SK-N-SH treated with all-trans-retinoic acid at 6 μM for 48 hours (cell line): ENCODE results near the gene LRCH1.

Experiments used
- ATAC-seq: fragments of 200-7000 bp; cut with Tn5 transposase; 3 replicates; pipeline ENCODE4 v1.9.1; 2020; ENCODE audit warnings: mild to moderate bottlenecking, moderate library complexity
- ARNTL ChIP-seq: fragments of 450-650 bp; formaldehyde crosslinking; IDR thresholded peaks from 2 replicates; pipeline ENCODE4 v1.5.0; 2020; ENCODE audit warnings: low read depth, mild to moderate bottlenecking, moderate library complexity, borderline replicate concordance
- BACH2 ChIP-seq: fragments of 250-450 bp; sonication (Bioruptor Pico); IDR thresholded peaks from 2 replicates; pipeline ENCODE4 v1.9.0; 2021; ENCODE audit warnings: mild to moderate bottlenecking, borderline replicate concordance
- CSDC2 ChIP-seq: fragments of 250-450 bp; sonication (Bioruptor Pico); IDR thresholded peaks from 2 replicates; pipeline ENCODE4 v1.5.0; 2020; ENCODE audit warnings: mild to moderate bottlenecking, moderate library complexity
- ESRRG ChIP-seq: fragments of 250-450 bp; sonication (Bioruptor Pico); IDR thresholded peaks from 2 replicates; pipeline ENCODE4 v1.6.1; 2021; ENCODE audit warnings: mild to moderate bottlenecking
- ISL1 ChIP-seq: fragments of 250-450 bp; sonication (Bioruptor Pico); IDR thresholded peaks from 2 replicates; pipeline ENCODE4 v2.1.2; 2022; ENCODE audit warnings: mild to moderate bottlenecking, moderate library complexity
- OSR1 ChIP-seq: fragments of 250-450 bp; sonication (Bioruptor Pico); IDR thresholded peaks from 2 replicates; pipeline ENCODE4 v1.8.0; 2022; ENCODE audit warnings: moderate library complexity, mild to moderate bottlenecking, inconsistent platforms
- PPARA ChIP-seq: fragments of 250-450 bp; sonication (Bioruptor Pico); IDR thresholded peaks from 2 replicates; pipeline ENCODE4 v1.5.0; 2020; ENCODE audit warnings: mild to moderate bottlenecking, borderline replicate concordance
- RARB ChIP-seq: fragments of 250-450 bp; sonication (Bioruptor Pico); IDR thresholded peaks from 2 replicates; pipeline ENCODE4 v1.8.0; 2021; ENCODE audit warnings: mild to moderate bottlenecking, moderate library complexity
- SNAI2 ChIP-seq: fragments of 250-450 bp; sonication (Bioruptor Pico); IDR thresholded peaks from 2 replicates; pipeline ENCODE4 v1.5.0; 2020; ENCODE audit warnings: mild to moderate bottlenecking, moderate library complexity
- TCF4 ChIP-seq: fragments of 250-450 bp; sonication (Bioruptor Pico); IDR thresholded peaks from 2 replicates; pipeline ENCODE4 v1.8.0; 2021; ENCODE audit warnings: mild to moderate bottlenecking, moderate library complexity, borderline replicate concordance
- TOX ChIP-seq: fragments of 250-450 bp; sonication (Bioruptor Pico); IDR thresholded peaks from 2 replicates; pipeline ENCODE4 v1.8.0; 2021; ENCODE audit warnings: mild to moderate bottlenecking, moderate library complexity, borderline replicate concordance
- ZC3H10 ChIP-seq: fragments of 250-450 bp; sonication (Bioruptor Pico); IDR thresholded peaks from 2 replicates; pipeline ENCODE4 v1.5.1; 2021; ENCODE audit warnings: mild to moderate bottlenecking, moderate library complexity
- ZFP3 ChIP-seq: fragments of 250-450 bp; sonication (Bioruptor Pico); IDR thresholded peaks from 2 replicates; pipeline ENCODE4 v1.5.0; 2020; ENCODE audit warnings: mild to moderate bottlenecking, moderate library complexity
- ZFP30 ChIP-seq: fragments of 450-650 bp; formaldehyde crosslinking; IDR thresholded peaks from 2 replicates; pipeline ENCODE4 v1.5.0; 2022; ENCODE audit warnings: mild to moderate bottlenecking, moderate library complexity
- ZNF565 ChIP-seq: fragments of 450-650 bp; formaldehyde crosslinking; conservative IDR thresholded peaks from 2 replicates; pipeline ENCODE4 v1.5.0; 2020; ENCODE audit warnings: low read depth, mild to moderate bottlenecking, moderate library complexity
- ZNF8 ChIP-seq: fragments of 450-650 bp; formaldehyde crosslinking; IDR thresholded peaks from 2 replicates; pipeline ENCODE4 v1.5.0; 2020; ENCODE audit warnings: mild to moderate bottlenecking, moderate library complexity
- TF ChIP-seq, protein P1 (sequence below): fragments of 250-450 bp; sonication (Bioruptor Pico); IDR thresholded peaks from 2 replicates; pipeline ENCODE4 v1.8.0; 2020; ENCODE audit warnings: mild to moderate bottlenecking, moderate library complexity, borderline replicate concordance
- TF ChIP-seq, protein P2 (sequence below): fragments of 250-450 bp; sonication (Bioruptor Pico); IDR thresholded peaks from 2 replicates; pipeline ENCODE4 v1.5.1; 2021; ENCODE audit warnings: mild to moderate bottlenecking, moderate library complexity
- TF ChIP-seq, protein P3 (sequence below): fragments of 250-450 bp; sonication (Bioruptor Pico); IDR thresholded peaks from 2 replicates; pipeline ENCODE4 v1.8.0; 2021; ENCODE audit warnings: low read depth, mild to moderate bottlenecking, moderate library complexity, borderline replicate concordance
- TF ChIP-seq, protein P4 (sequence below): fragments of 250-450 bp; sonication (Bioruptor Pico); IDR thresholded peaks from 2 replicates; pipeline ENCODE4 v1.5.0; 2020; ENCODE audit warnings: mild to moderate bottlenecking, moderate library complexity
- TF ChIP-seq, protein P5 (sequence below): fragments of 250-450 bp; sonication (Bioruptor Pico); IDR thresholded peaks from 2 replicates; pipeline ENCODE4 v1.5.1; 2020; ENCODE audit warnings: low read depth, mild to moderate bottlenecking, moderate library complexity

The LRCH1 gene

DNA sequence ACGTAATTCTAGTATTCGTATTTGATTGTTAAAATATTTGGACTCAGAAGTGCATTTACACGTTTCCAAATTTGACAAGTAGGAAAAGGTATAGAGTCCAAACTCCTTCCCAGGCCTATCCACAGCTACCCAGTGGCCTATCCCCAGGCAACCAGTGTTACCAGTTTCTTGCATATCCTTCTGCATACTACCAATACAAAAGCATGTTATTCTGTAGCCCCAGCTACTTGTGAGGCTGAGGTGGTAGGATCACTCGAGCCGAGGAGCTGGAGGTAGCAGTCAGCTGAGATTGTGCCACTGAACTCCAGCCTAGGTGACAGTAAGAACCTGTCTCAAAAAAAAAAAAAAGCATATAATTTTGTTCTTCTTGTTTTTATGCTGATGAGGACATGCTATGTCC, 67.1 kb downstream of the LRCH1 start:
- TF ChIP-seq ZFP30 (CRISPR knock-in tag) (no peak), TOX (no peak), ZC3H10 (no peak), BACH2 (CRISPR knock-in tag) (no peak), ZNF565 (no peak), TCF4 (no peak)
- TF ChIP-seq, protein P1, sequence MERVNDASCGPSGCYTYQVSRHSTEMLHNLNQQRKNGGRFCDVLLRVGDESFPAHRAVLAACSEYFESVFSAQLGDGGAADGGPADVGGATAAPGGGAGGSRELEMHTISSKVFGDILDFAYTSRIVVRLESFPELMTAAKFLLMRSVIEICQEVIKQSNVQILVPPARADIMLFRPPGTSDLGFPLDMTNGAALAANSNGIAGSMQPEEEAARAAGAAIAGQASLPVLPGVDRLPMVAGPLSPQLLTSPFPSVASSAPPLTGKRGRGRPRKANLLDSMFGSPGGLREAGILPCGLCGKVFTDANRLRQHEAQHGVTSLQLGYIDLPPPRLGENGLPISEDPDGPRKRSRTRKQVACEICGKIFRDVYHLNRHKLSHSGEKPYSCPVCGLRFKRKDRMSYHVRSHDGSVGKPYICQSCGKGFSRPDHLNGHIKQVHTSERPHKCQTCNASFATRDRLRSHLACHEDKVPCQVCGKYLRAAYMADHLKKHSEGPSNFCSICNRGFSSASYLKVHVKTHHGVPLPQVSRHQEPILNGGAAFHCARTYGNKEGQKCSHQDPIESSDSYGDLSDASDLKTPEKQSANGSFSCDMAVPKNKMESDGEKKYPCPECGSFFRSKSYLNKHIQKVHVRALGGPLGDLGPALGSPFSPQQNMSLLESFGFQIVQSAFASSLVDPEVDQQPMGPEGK (CRISPR knock-in tag) = no peak
- TF ChIP-seq, all 23 proteins: peak for 0
- ATAC-seq = no peak

DNA sequence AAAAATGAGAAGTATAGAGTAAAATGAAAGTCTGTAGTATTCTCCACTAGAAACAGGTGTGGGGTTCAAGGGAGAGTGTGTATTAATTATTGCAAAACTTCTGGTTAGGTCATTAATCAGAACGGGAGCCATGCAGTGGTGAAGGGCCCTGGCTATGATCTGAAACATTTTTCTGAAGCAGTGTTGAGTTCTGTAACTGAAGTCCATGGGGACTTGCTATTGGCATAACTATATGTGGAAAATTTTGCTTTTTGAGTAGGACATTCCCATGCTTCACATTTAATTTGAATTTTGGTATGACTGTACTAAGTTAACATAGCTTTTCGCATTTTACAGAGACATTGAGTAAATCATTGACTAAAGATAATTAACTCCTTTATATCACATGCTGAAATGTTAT, 67.5 kb downstream of the LRCH1 start:
- ATAC-seq = no peak
- no peak for TF ChIP-seq TOX
- TF ChIP-seq BACH2 (CRISPR knock-in tag) = no peak
- TF ChIP-seq ISL1 (CRISPR knock-in tag) = no peak
- TF ChIP-seq ZC3H10 = no peak
- TF ChIP-seq, protein P2, sequence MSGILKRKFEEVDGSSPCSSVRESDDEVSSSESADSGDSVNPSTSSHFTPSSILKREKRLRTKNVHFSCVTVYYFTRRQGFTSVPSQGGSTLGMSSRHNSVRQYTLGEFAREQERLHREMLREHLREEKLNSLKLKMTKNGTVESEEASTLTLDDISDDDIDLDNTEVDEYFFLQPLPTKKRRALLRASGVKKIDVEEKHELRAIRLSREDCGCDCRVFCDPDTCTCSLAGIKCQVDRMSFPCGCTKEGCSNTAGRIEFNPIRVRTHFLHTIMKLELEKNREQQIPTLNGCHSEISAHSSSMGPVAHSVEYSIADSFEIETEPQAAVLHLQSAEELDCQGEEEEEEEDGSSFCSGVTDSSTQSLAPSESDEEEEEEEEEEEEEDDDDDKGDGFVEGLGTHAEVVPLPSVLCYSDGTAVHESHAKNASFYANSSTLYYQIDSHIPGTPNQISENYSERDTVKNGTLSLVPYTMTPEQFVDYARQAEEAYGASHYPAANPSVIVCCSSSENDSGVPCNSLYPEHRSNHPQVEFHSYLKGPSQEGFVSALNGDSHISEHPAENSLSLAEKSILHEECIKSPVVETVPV (CRISPR knock-in tag) = no peak
- no peak for TF ChIP-seq OSR1 (CRISPR knock-in tag)
- no peak for TF ChIP-seq PPARA
- no peak for TF ChIP-seq SNAI2 (CRISPR knock-in tag)

DNA sequence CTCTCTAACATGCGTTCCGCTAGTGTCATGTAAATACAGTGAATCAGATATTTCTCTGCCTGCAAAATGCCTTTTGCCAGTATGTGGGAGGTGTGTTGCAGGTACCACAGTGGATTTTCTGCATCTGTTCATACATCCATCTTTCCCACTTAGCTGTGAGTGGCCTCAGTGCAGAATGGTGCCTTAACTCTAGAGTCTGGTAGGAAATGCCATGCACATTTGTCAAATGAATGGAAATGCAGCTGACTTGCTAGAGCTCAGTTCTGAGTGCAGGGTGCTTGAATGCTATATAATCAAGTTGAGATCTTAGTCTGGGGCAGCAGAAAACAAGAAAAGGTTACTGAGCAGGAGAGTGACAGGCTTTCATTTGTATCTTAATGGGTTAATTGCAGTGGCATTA, 68.2 kb downstream of the LRCH1 start:
- TF ChIP-seq ZNF8 (CRISPR knock-in tag) (no peak), CSDC2 (no peak), ESRRG (no peak), ARNTL (CRISPR knock-in tag) (no peak), RARB (CRISPR knock-in tag) (no peak), ISL1 (CRISPR knock-in tag) (no peak), PPARA (no peak)
- TF ChIP-seq, protein P3, sequence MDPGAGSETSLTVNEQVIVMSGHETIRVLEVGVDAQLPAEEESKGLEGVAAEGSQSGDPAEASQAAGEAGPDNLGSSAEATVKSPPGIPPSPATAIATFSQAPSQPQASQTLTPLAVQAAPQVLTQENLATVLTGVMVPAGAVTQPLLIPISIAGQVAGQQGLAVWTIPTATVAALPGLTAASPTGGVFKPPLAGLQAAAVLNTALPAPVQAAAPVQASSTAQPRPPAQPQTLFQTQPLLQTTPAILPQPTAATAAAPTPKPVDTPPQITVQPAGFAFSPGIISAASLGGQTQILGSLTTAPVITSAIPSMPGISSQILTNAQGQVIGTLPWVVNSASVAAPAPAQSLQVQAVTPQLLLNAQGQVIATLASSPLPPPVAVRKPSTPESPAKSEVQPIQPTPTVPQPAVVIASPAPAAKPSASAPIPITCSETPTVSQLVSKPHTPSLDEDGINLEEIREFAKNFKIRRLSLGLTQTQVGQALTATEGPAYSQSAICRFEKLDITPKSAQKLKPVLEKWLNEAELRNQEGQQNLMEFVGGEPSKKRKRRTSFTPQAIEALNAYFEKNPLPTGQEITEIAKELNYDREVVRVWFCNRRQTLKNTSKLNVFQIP (CRISPR knock-in tag) = no peak
- TF ChIP-seq, protein P1 (CRISPR knock-in tag) = no peak
- ATAC-seq = peak; percentile 31; the same call in 2 of the 3 replicates

DNA sequence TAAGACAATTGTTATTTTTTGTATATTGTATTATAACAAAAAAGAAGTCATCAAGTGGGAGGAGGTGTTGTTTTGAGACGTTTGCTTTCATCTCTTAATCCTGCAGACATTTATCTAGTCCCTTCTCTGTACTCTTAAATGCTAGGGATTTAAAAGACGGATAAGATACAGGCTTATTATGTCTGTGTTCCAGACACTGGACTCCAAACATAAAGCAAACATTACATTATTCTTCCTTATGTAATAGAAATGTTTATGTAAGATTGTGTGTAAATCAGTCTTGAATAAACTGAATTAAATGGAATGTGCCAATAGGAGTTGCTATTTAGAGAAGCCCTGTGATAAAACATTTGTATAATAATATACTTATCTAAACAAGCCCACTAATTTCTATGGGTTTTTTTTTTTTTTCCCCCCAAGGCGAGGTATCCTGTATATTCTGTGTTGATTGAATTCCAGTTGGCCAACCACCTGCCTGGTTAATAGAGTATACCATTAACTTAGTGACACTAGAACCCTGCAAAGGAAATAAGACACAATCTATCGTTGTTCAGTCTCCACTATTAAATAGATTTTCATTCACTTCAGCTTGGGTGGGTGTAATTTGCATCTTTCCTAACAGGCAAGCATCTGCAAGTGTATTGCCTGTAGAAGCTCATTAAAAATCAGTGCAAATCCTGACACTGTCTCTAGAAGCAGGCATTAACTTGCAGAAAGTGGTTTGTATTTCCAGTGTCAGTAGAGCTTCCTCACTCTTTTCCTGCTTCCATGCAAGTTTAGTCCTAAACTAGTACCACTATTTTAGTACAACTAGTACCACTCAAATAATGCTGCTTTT, 69.0 kb downstream of the LRCH1 start:
- TF ChIP-seq ZFP3 (CRISPR knock-in tag) = no peak
- TF ChIP-seq, protein P4, sequence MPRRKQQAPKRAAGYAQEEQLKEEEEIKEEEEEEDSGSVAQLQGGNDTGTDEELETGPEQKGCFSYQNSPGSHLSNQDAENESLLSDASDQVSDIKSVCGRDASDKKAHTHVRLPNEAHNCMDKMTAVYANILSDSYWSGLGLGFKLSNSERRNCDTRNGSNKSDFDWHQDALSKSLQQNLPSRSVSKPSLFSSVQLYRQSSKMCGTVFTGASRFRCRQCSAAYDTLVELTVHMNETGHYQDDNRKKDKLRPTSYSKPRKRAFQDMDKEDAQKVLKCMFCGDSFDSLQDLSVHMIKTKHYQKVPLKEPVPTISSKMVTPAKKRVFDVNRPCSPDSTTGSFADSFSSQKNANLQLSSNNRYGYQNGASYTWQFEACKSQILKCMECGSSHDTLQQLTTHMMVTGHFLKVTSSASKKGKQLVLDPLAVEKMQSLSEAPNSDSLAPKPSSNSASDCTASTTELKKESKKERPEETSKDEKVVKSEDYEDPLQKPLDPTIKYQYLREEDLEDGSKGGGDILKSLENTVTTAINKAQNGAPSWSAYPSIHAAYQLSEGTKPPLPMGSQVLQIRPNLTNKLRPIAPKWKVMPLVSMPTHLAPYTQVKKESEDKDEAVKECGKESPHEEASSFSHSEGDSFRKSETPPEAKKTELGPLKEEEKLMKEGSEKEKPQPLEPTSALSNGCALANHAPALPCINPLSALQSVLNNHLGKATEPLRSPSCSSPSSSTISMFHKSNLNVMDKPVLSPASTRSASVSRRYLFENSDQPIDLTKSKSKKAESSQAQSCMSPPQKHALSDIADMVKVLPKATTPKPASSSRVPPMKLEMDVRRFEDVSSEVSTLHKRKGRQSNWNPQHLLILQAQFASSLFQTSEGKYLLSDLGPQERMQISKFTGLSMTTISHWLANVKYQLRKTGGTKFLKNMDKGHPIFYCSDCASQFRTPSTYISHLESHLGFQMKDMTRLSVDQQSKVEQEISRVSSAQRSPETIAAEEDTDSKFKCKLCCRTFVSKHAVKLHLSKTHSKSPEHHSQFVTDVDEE = no peak
- TF ChIP-seq ESRRG = no peak
- no peak for TF ChIP-seq TOX
- no peak for TF ChIP-seq ZNF8 (CRISPR knock-in tag)
- no peak for TF ChIP-seq ZC3H10
- TF ChIP-seq, protein P5, sequence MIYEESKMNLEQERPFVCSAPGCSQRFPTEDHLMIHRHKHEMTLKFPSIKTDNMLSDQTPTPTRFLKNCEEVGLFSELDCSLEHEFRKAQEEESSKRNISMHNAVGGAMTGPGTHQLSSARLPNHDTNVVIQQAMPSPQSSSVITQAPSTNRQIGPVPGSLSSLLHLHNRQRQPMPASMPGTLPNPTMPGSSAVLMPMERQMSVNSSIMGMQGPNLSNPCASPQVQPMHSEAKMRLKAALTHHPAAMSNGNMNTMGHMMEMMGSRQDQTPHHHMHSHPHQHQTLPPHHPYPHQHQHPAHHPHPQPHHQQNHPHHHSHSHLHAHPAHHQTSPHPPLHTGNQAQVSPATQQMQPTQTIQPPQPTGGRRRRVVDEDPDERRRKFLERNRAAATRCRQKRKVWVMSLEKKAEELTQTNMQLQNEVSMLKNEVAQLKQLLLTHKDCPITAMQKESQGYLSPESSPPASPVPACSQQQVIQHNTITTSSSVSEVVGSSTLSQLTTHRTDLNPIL (CRISPR knock-in tag) = no peak
- no peak for TF ChIP-seq ZNF565
- TF ChIP-seq ISL1 (CRISPR knock-in tag) = no peak
- TF ChIP-seq ARNTL (CRISPR knock-in tag) = no peak
- TF ChIP-seq RARB (CRISPR knock-in tag) = no peak
- no peak for TF ChIP-seq OSR1 (CRISPR knock-in tag)
- no peak for TF ChIP-seq SNAI2 (CRISPR knock-in tag)
- TF ChIP-seq, protein P1 (CRISPR knock-in tag) = no peak
- no peak for TF ChIP-seq BACH2 (CRISPR knock-in tag)
- TF ChIP-seq TCF4 = no peak

More for the DNA sequence above, 69.0 kb downstream of the LRCH1 start:
- peak; percentile 31 for ATAC-seq
